GM12878 (cell line): ENCODE measurements around the gene RALGPS1. TPM values are rescaled to one million over a fixed set of nuclear protein-coding genes. Genes with fewer than 3 reads are reported as not detected.

Source experiments
- ATAC-seq: fragments of 200-7000 bp; cut with Tn5 transposase; 3 replicates; pipeline ENCODE4 v1.9.1; 2020; ENCODE audit warnings: mild to moderate bottlenecking, moderate library complexity
- BruUV-seq: library from RNA; stranded (reverse); fragments of 400-500 nt; replicated peaks from 2 replicates; lab custom pipeline; 2021; lab: Mats Ljungman, UMichigan
- CTCF ChIA-PET: fragments of 300-600 bp; sonication (Branson Sonifier 250); formaldehyde crosslinking; extraction: SDS; loops from one replicate; lab custom pipeline; 2021; ENCODE audit warnings: inconsistent platforms; lab: Yijun Ruan, JAX
- POLR2A ChIA-PET: fragments of 350-600 bp; formaldehyde crosslinking; extraction: SDS; loops from one replicate; lab custom pipeline; 2021; ENCODE audit warnings: inconsistent platforms; lab: Charles Lee
- RAD21 ChIA-PET: fragments of 300-600 bp; sonication (Branson Sonifier 250); formaldehyde crosslinking; loops from one replicate; lab custom pipeline; 2023; ENCODE audit warnings: antibody characterized with exemption; ENCODE audit not compliant: unreplicated experiment; lab: Charles Lee
- SMC1A ChIA-PET: fragments of 300-600 bp; sonication (Branson Sonifier 250); formaldehyde crosslinking; loops from one replicate; lab custom pipeline; 2023; ENCODE audit not compliant: unreplicated experiment, uncharacterized antibody; lab: Charles Lee
- DNase-seq: peaks from one replicate; pipeline ENCODE4 v3.0.0-alpha.2; 2011; ENCODE audit warnings: low read depth, low spot score
- FAIRE-seq: peaks from 3 replicates; lab custom pipeline; 2011; peaks lifted over from hg19 to GRCh38; lab: Jason Lieb, UNC
- H2AFZ ChIP-seq: 2 replicates; pipeline ENCODE4 v1.6.0; 2011; ENCODE audit warnings: low read depth, low read length, control low read depth; ENCODE audit not compliant: control insufficient read depth
- H3K27ac ChIP-seq: 2 replicates; pipeline ENCODE4 v1.5.1; 2011; ENCODE audit warnings: control low read depth; ENCODE audit not compliant: control insufficient read depth, insufficient read depth
- H3K27me3 ChIP-seq, 2 experiments: replicated peaks in 1 of 2; 2 replicates each; pipeline versions ENCODE4 v1.6.0 to v1.6.1; 2011; ENCODE audit warnings: low read length in 1 of 2; ENCODE audit not compliant: control insufficient read depth in 2 of 2, insufficient read depth in 2 of 2
- H3K36me3 ChIP-seq, 2 experiments: 2 replicates each; pipeline ENCODE4 v1.5.1; 2011; ENCODE audit warnings: low read length in 1 of 2; ENCODE audit not compliant: control insufficient read depth in 2 of 2, insufficient read depth in 2 of 2
- H3K4me1 ChIP-seq: 2 replicates; pipeline ENCODE4 v1.6.1; 2011; ENCODE audit warnings: mild to moderate bottlenecking, low read length, moderate library complexity, mixed read lengths; ENCODE audit not compliant: control insufficient read depth, insufficient read depth
- H3K4me2 ChIP-seq: 2 replicates; pipeline ENCODE4 v1.6.0; 2011; ENCODE audit warnings: control low read depth; ENCODE audit not compliant: control insufficient read depth, insufficient read depth
- H3K4me3 ChIP-seq: fragments of 200-600 bp; sonication (generic); 2 replicates; pipeline ENCODE4 v1.5.1; 2016
- H3K79me2 ChIP-seq: 2 replicates; pipeline ENCODE4 v1.6.0; 2011; ENCODE audit warnings: low read length; ENCODE audit not compliant: control insufficient read depth, insufficient read depth
- H3K9ac ChIP-seq: 2 replicates; pipeline ENCODE4 v1.8.0; 2011; ENCODE audit warnings: low read length, control low read depth, mixed read lengths; ENCODE audit not compliant: control insufficient read depth, insufficient read depth
- H3K9me3 ChIP-seq: replicated peaks from 3 replicates; pipeline ENCODE4 v1.5.1; 2011; ENCODE audit warnings: mild to moderate bottlenecking, low read length; ENCODE audit not compliant: control insufficient read depth, insufficient read depth
- H4K20me1 ChIP-seq: 2 replicates; pipeline ENCODE4 v1.6.0; 2011; ENCODE audit not compliant: control insufficient read depth, insufficient read depth
- HDGF ChIP-seq: fragments of 450-650 bp; IDR thresholded peaks from 2 replicates; pipeline ENCODE4 v1.6.1; 2016; ENCODE audit warnings: antibody characterized with exemption
- IKZF1 ChIP-seq: fragments of 450-650 bp; conservative IDR thresholded peaks from 2 replicates; pipeline ENCODE4 v1.6.1; 2017; ENCODE audit warnings: antibody characterized with exemption, mild to moderate bottlenecking
- NFIC ChIP-seq: IDR thresholded peaks from 2 replicates; pipeline ENCODE4 v1.6.1; 2012; ENCODE audit warnings: low read depth, mild to moderate bottlenecking, inconsistent platforms, low read length, moderate library complexity
- NR2C1 ChIP-seq: fragments of 450-650 bp; IDR thresholded peaks from 2 replicates; pipeline ENCODE4 v1.6.1; 2017; ENCODE audit warnings: antibody characterized with exemption, mild to moderate bottlenecking, moderate library complexity
- NR2F1 ChIP-seq: fragments of 450-650 bp; conservative IDR thresholded peaks from 2 replicates; pipeline ENCODE4 v1.6.1; 2017; ENCODE audit warnings: mild to moderate bottlenecking
- TCF3 ChIP-seq: IDR thresholded peaks from 2 replicates; pipeline ENCODE4 v1.6.1; 2012; ENCODE audit warnings: low read depth, mild to moderate bottlenecking, low read length, borderline replicate concordance; ENCODE audit not compliant: insufficient read depth
- ZNF687 ChIP-seq: fragments of 450-650 bp; IDR thresholded peaks from 2 replicates; pipeline ENCODE4 v1.6.1; 2017; ENCODE audit warnings: mild to moderate bottlenecking, moderate library complexity
- WGBS: methylation state at CpG from one replicate; pipeline ENCODE4 v1.1.6; 2016; ENCODE audit warnings: low lambda C conversion rate; ENCODE audit not compliant: insufficient replicate concordance, insufficient coverage; ENCODE audit errors: missing lambda C conversion rate; 5-methylcytosine and 5-hydroxymethylcytosine counted together
- in situ Hi-C: fragments of 300-500 bp; cut with MboI; formaldehyde crosslinking; loops from 9 replicates; pipeline ENCODE4 v1.14.3; 2018; ENCODE audit warnings: mixed read lengths
- intact Hi-C: fragments of 100-400 bp; cut with micrococcal nuclease; formaldehyde crosslinking; loops from one replicate; pipeline ENCODE4 v1.14.2; 2022; ENCODE audit not compliant: unreplicated experiment
- polyA plus RNA-seq, 11 experiments: library from polyadenylated mRNA; depleted of rRNA in 4 of 11; unstranded in 6 of 11; stranded (reverse) in 5 of 11; fragments of >200 nt; fragmentation: Nextera tagmentation in 4 of 11; fragmentation: Illumina TruSeq in 1 of 11; extraction: Ambion mirVana in 4 of 11; extraction: Trizol in 1 of 11; gene quantifications; 1 replicate in 1 of 11; 2 replicates in 10 of 11; pipeline versions ENCODE4 v1.2.1 to v1.2.3, GENCODE V29; 2011 to 2016; ENCODE audit warnings: inconsistent platforms in 2 of 11, missing spikeins in 2 of 11, low read depth in 1 of 11
- total RNA-seq, 4 experiments: library from RNA; depleted of rRNA in 3 of 4; stranded (reverse); fragments of >200 nt in 3 of 4; fragmentation: Illumina TruSeq in 1 of 4; extraction: Trizol in 1 of 4; gene quantifications; 2 replicates each; pipeline versions ENCODE4 v1.2.1 to v1.2.3, GENCODE V29; 2013 to 2021

Gene RALGPS1
- total and polyA plus RNA-seq, 10 of the 15 experiments (the other 5 are each of a cell fraction or from before 2014, with no cell fraction given) = 0.13 to 5.6 (median 2.7) TPM

- 94% methylated on average over 2 of the region's 2 CpGs for WGBS
- no peak for ATAC-seq
- POLR2A ChIA-PET = interaction anchor here (0.6 to 4.4 kb wide), 7 partner anchors 52 to 126 kb away, joined by 3 to 38 read pairs (median 6); no protein-coding TSS in a partner anchor
These were observed 144.4 kb downstream of the RALGPS1 start for GRCh38 chr9:127059030-127059429.

More at GRCh38 chr9:127059030-127059429, 144.4 kb downstream of the RALGPS1 start:
- H3K27me3 ChIP-seq = no peaks in the 10 kb centered on the region
- BruUV-seq = no TSS peak
- no peak overlapping the region for H3K4me3 ChIP-seq
- ChIA-PET SMC1A (interaction anchor here (0.6 to 9.2 kb wide), 22 partner anchors 9 to 139 kb away, joined by 3 to 92 read pairs (median 6); no protein-coding TSS in a partner anchor), RAD21 (interaction anchor here (1.1 to 6.2 kb wide), 15 partner anchors 16 to 140 kb away, joined by 3 to 72 read pairs (median 8); partner anchors contain the start of gene ANGPTL2), CTCF (interaction anchor here (0.6 to 3.2 kb wide), 13 partner anchors 9 to 120 kb away, joined by 3 to 13 read pairs (median 3); no protein-coding TSS in a partner anchor)
- H3K9me3 ChIP-seq = no peaks in the 10 kb centered on the region
- H3K36me3 ChIP-seq = no peaks in the 10 kb centered on the region; a peak in 1 of 4 replicates
- no peak overlapping the region for H2AFZ ChIP-seq
- H3K4me1 ChIP-seq = peaks cover 5% of the 10 kb centered on the region
- no peak overlapping the region for H3K9ac ChIP-seq
- TF ChIP-seq ZNF687 (peak; percentile 22; the same call in 1 of the 2 replicates), NR2C1 (peak; percentile 56), IKZF1 (peak; percentile 35; the same call in 1 of the 2 replicates), TCF3 (0 out of 2 replicates have a peak, but pooled peaks have one; percentile 10), HDGF (no peak), NFIC (no peak), NR2F1 (peak; percentile 54; the same call in 1 of the 2 replicates)
- H4K20me1 ChIP-seq = no peaks in the 10 kb centered on the region
- in situ Hi-C loops (no loop called here), intact Hi-C loops (no loop called here)
- no peaks in the 10 kb centered on the region for H3K79me2 ChIP-seq
- FAIRE-seq (no peak), DNase-seq (no peak)
- H3K27ac ChIP-seq = no peak overlapping the region
- no peak overlapping the region for H3K4me2 ChIP-seq
